GM12875 (cell line): ENCODE data around the gene LINC01488.

ENCODE experiments used
- H3K4me3 ChIP-seq: one replicate; pipeline ENCODE4 v1.5.1; 2011; ENCODE audit warnings: low read depth, low read length, control low read depth
- CTCF ChIP-seq: IDR thresholded peaks from 2 replicates; pipeline ENCODE4 v1.5.1; 2011; ENCODE audit warnings: low read depth, mild to moderate bottlenecking, control low read depth, inconsistent platforms, low read length, moderate library complexity, borderline replicate concordance; ENCODE audit not compliant: insufficient read depth

LINC01488 gene

GRCh38 chr11:69460540-69461257 is 20.8 kb upstream of the LINC01488 start:
- no peak for TF ChIP-seq CTCF
- H3K4me3 ChIP-seq: no peak overlapping the region

- no peak overlapping the region for H3K4me3 ChIP-seq
- TF ChIP-seq CTCF: no peak
These were observed 20.0 kb upstream of the LINC01488 start for GRCh38 chr11:69461272-69461962.

- TF ChIP-seq CTCF: no peak
- H3K4me3 ChIP-seq: no peak overlapping the region
These were observed 19.1 kb upstream of the LINC01488 start for GRCh38 chr11:69462106-69462951.

GRCh38 chr11:69463181-69463994 is 18.1 kb upstream of the LINC01488 start:
- no peak overlapping the region for H3K4me3 ChIP-seq
- TF ChIP-seq CTCF: no peak

GRCh38 chr11:69463995-69464960 is 17.2 kb upstream of the LINC01488 start:
- TF ChIP-seq CTCF: no peak
- no peak overlapping the region for H3K4me3 ChIP-seq
